Keratinocyte (primary cell): ENCODE results near the gene TRAPPC3L.

Experiments used
- EZH2 ChIP-seq: IDR thresholded peaks from one replicate; pipeline ENCODE4 v1.6.1; 2012; ENCODE audit warnings: inconsistent platforms, mild to moderate bottlenecking, low read length, moderate library complexity
- TF ChIP-seq, protein P1 (sequence below), 3 experiments: IDR thresholded peaks in 1 of 3; conservative IDR thresholded peaks in 1 of 3; optimal IDR thresholded peaks in 1 of 3; 2 replicates in 2 of 3; 3 replicates in 1 of 3; pipeline versions ENCODE3 to v1.5.1; 2011; ENCODE audit warnings: low read length in 3 of 3, mild to moderate bottlenecking in 3 of 3, moderate library complexity in 2 of 3, control low read depth in 1 of 3, inconsistent platforms in 1 of 3; ENCODE audit not compliant: insufficient read depth in 2 of 3; ENCODE audit errors: extremely low read depth in 1 of 3

DNA sequence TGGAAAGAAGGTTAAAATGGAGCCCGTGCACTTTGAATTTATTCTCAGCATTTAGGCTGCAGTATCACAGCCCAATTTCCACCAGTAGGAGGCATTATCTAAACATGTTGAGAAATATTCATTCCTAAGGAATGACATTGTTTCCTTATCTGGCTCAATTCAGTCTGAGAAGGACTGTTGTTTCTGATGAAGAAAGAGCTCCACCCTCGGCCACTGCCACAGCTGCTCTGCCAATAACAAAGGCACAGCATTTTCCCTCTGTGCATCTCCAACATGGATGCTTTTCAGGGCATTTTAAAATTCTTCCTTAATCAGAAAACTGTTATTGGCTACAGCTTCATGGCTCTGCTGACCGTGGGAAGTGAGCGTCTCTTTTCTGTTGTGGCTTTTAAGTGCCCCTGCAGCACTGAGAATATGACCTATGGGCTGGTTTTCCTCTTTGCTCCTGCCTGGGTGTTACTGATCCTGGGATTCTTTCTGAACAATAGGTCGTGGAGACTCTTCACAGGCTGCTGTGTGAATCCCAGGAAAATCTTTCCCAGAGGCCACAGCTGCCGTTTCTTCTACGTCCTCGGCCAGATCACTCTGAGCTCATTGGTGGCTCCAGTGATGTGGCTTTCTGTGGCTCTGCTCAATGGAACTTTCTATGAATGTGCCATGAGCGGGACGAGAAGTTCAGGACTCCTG lies 33.9 kb downstream of the TRAPPC3L start, which contains the start of gene CALHM5:
- TF ChIP-seq, protein P1, sequence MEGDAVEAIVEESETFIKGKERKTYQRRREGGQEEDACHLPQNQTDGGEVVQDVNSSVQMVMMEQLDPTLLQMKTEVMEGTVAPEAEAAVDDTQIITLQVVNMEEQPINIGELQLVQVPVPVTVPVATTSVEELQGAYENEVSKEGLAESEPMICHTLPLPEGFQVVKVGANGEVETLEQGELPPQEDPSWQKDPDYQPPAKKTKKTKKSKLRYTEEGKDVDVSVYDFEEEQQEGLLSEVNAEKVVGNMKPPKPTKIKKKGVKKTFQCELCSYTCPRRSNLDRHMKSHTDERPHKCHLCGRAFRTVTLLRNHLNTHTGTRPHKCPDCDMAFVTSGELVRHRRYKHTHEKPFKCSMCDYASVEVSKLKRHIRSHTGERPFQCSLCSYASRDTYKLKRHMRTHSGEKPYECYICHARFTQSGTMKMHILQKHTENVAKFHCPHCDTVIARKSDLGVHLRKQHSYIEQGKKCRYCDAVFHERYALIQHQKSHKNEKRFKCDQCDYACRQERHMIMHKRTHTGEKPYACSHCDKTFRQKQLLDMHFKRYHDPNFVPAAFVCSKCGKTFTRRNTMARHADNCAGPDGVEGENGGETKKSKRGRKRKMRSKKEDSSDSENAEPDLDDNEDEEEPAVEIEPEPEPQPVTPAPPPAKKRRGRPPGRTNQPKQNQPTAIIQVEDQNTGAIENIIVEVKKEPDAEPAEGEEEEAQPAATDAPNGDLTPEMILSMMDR (optimal IDR thresholded peaks at IDR 0.05 in 1 of 3, IDR thresholded peaks at IDR 0.05 in 1 of 3, conservative IDR thresholded peaks at IDR 0.05 in 1 of 3; ENCODE audit: extremely low read depth in 1 of 3, insufficient read depth in 2 of 3, low read length in 3 of 3): peak; percentile 17 to 79 (median 50)
- no peak for TF ChIP-seq EZH2
